ENCODE results near the gene OR4D2. TPM values are rescaled to one million over a fixed set of nuclear protein-coding genes. Genes with fewer than 3 reads are reported as not detected.

Gene OR4D2
- total RNA-seq, 1 experiment from 2014 or later: not detected

- intact Hi-C loops (cut with micrococcal nuclease): no loop called here
- Histone ChIP-seq H3K4me2 (ENCODE audit: low read length) (no peak overlapping the region), H3K9me3 (ENCODE audit: low read length) (no peaks in the 10 kb centered on the region), H3K27me3 (ENCODE audit: low read length) (peaks cover 90% of the 10 kb centered on the region), H3K4me3 (ENCODE audit: low read length) (no peak overlapping the region), H3K79me2 (ENCODE audit: low read length) (no peaks in the 10 kb centered on the region), H3K4me1 (ENCODE audit: insufficient read depth, low read length) (no peaks in the 10 kb centered on the region), H4K20me1 (ENCODE audit: low read length) (no peaks in the 10 kb centered on the region), H3K27ac (ENCODE audit: low read length) (no peak overlapping the region), H3K36me3 (ENCODE audit: low read depth, low read length) (no peaks in the 10 kb centered on the region), H3K9me2 (replicated peaks; ENCODE audit: low read length) (no peaks in the 10 kb centered on the region), H2AFZ (ENCODE audit: low read length) (no peak overlapping the region), H3K9ac (ENCODE audit: low read length) (no peak overlapping the region), H3F3A (ENCODE audit: low read length, unreplicated experiment) (no peaks in the 10 kb centered on the region)
- ATAC-seq (no peak), DNase-seq (no peak)
- TF ChIP-seq CTCF (conservative IDR thresholded peaks at IDR 0.05; ENCODE audit: low read depth, low read length) (no peak), EZH2 (IDR thresholded peaks at IDR 0.05; ENCODE audit: low read length, unreplicated experiment) (no peak), EZH2phosphoT487 (IDR thresholded peaks at IDR 0.05; ENCODE audit: borderline replicate concordance, low read length) (no peak)
- no TSS peak for BruUV-seq (replicated peaks)
- CTCF ChIA-PET: no interaction called here
- POLR2A ChIA-PET (ENCODE audit: unreplicated experiment): no interaction called here
Measured at GRCh38 chr17:58156839-58157803, 9.7 kb upstream of the OR4D2 start.

DNA sequence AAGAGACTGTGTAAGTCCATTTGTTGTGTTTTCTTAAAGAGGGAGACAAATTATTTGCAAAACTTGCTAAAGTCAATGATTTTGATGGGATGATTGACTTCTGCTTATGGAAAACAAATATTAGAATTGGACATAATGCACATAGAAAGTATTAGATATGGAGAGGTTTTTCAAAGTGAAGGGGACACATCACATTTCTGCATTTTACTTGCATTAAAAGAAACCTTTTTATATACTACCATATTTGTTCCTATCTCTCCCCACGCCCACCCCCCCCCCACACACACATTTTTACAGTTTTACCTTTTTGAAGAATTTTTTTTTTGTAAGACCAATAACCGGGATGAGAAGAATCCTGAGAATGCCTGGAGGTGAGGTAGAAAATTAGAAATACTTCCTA lies 8.6 kb upstream of the OR4D2 start:
- ATAC-seq (no peak), DNase-seq (no peak)
- H3K27me3 ChIP-seq (ENCODE audit: low read length): peaks cover 92% of the 10 kb centered on the region
- no peak overlapping the region for H3K9ac ChIP-seq (ENCODE audit: low read length)
- intact Hi-C loops (cut with micrococcal nuclease): no loop called here
- no peak overlapping the region for H3K27ac ChIP-seq (ENCODE audit: low read length)
- H3F3A ChIP-seq (ENCODE audit: low read length, unreplicated experiment): no peaks in the 10 kb centered on the region
- H3K9me3 ChIP-seq (ENCODE audit: low read length): no peaks in the 10 kb centered on the region
- H3K4me1 ChIP-seq (ENCODE audit: insufficient read depth, low read length): no peaks in the 10 kb centered on the region
- BruUV-seq (replicated peaks): no TSS peak
- H3K9me2 ChIP-seq (replicated peaks; ENCODE audit: low read length): no peaks in the 10 kb centered on the region
- H3K4me2 ChIP-seq (ENCODE audit: low read length): no peak overlapping the region
- H3K36me3 ChIP-seq (ENCODE audit: low read depth, low read length): no peaks in the 10 kb centered on the region
- TF ChIP-seq EZH2phosphoT487 (IDR thresholded peaks at IDR 0.05; ENCODE audit: borderline replicate concordance, low read length) (no peak), CTCF (conservative IDR thresholded peaks at IDR 0.05; ENCODE audit: low read depth, low read length) (no peak), EZH2 (IDR thresholded peaks at IDR 0.05; ENCODE audit: low read length, unreplicated experiment) (no peak)
- no peak overlapping the region for H2AFZ ChIP-seq (ENCODE audit: low read length)
- no peaks in the 10 kb centered on the region for H4K20me1 ChIP-seq (ENCODE audit: low read length)
- CTCF ChIA-PET: no interaction called here
- no peaks in the 10 kb centered on the region for H3K79me2 ChIP-seq (ENCODE audit: low read length)
- POLR2A ChIA-PET (ENCODE audit: unreplicated experiment): no interaction called here
- H3K4me3 ChIP-seq (ENCODE audit: low read length): no peak overlapping the region

GRCh38 chr17:58161566-58161965 lies 5.2 kb upstream of the OR4D2 start:
- H3K27me3 ChIP-seq (ENCODE audit: low read length): peaks cover 84% of the 10 kb centered on the region

More at GRCh38 chr17:58161566-58161965, 5.2 kb upstream of the OR4D2 start:
- ChIA-PET CTCF (no interaction called here), POLR2A (ENCODE audit: unreplicated experiment) (no interaction called here)
- Histone ChIP-seq H3K4me2 (ENCODE audit: low read length) (no peak overlapping the region), H3K9me3 (ENCODE audit: low read length) (no peaks in the 10 kb centered on the region), H3K4me3 (ENCODE audit: low read length) (no peak overlapping the region), H3K79me2 (ENCODE audit: low read length) (no peaks in the 10 kb centered on the region), H3K27ac (ENCODE audit: low read length) (no peak overlapping the region), H3K4me1 (ENCODE audit: insufficient read depth, low read length) (no peaks in the 10 kb centered on the region), H3K9ac (ENCODE audit: low read length) (no peak overlapping the region), H3K9me2 (replicated peaks; ENCODE audit: low read length) (no peaks in the 10 kb centered on the region), H3K36me3 (ENCODE audit: low read depth, low read length) (no peaks in the 10 kb centered on the region), H2AFZ (ENCODE audit: low read length) (no peak overlapping the region), H4K20me1 (ENCODE audit: low read length) (no peaks in the 10 kb centered on the region), H3F3A (ENCODE audit: low read length, unreplicated experiment) (no peaks in the 10 kb centered on the region)
- intact Hi-C loops (cut with micrococcal nuclease): no loop called here
- DNase-seq: no peak
- TF ChIP-seq EZH2phosphoT487 (IDR thresholded peaks at IDR 0.05; ENCODE audit: borderline replicate concordance, low read length) (no peak), EZH2 (IDR thresholded peaks at IDR 0.05; ENCODE audit: low read length, unreplicated experiment) (no peak), CTCF (conservative IDR thresholded peaks at IDR 0.05; ENCODE audit: low read depth, low read length) (no peak)
- BruUV-seq (replicated peaks): no TSS peak
- no peak for ATAC-seq

Measured in PC-3 (cell line).